Activated effector memory CD4-positive, alpha-beta T cell treated with anti-CD3 and anti-CD28 coated beads, Interleukin-2, amount 50 U/mL, for 16 hours (primary cell): ENCODE results near the gene MRPL18.
"Not testable (repeated sequence)": the region's sequence is repeated elsewhere in the genome, so short reads cannot be mapped to it uniquely, and the experiment has no call there.

Experiments used
- DNase-seq: peaks from one replicate; pipeline ENCODE4 v3.0.0-alpha.2; 2020

Gene MRPL18

GRCh38 chr6:159790149-159790955, at the start of gene MRPL18:
TSS of gene MRPL18 (plus strand) at chr6:159790467. CDS start at chr6:159790588, 121 bp downstream.
- DNase-seq = peak; percentile 95

GRCh38 chr6:159742165-159742564, 48.1 kb upstream of the MRPL18 start:
- no peak for DNase-seq

- DNase-seq = no peak
Observed at GRCh38 chr6:159745081-159745480, 45.2 kb upstream of the MRPL18 start.

GRCh38 chr6:159746759-159747158, 43.5 kb upstream of the MRPL18 start:
- no peak for DNase-seq

- DNase-seq = not testable (repeated sequence)
Observed at GRCh38 chr6:159748127-159748526, 42.1 kb upstream of the MRPL18 start.

DNA sequence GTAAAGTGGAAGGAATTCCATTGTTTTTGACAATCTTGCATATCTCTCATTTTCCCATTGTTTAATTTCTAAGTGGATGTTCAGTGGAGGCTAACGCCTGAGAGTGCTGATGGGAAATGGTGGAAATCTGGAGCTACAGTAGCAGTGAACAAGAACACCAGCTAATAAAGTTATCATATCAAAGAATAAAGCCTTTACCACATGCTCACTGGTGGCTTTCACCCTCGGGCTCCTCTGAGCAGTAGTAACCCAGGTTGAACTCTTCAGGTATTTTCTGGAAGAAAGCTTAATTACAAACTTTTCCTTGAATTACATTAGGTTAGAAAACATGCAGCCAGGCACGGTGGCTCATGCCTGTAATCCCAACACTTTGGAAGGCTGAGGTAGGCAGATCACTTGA, 38.8 kb upstream of the MRPL18 start:
- DNase-seq = no peak

- DNase-seq = no peak
Observed at GRCh38 chr6:159753081-159753872, 37.0 kb upstream of the MRPL18 start.

GRCh38 chr6:159754401-159754800, 35.9 kb upstream of the MRPL18 start:
- DNase-seq = no peak

GRCh38 chr6:159754959-159755914, 35.0 kb upstream of the MRPL18 start:
- no peak for DNase-seq

DNA sequence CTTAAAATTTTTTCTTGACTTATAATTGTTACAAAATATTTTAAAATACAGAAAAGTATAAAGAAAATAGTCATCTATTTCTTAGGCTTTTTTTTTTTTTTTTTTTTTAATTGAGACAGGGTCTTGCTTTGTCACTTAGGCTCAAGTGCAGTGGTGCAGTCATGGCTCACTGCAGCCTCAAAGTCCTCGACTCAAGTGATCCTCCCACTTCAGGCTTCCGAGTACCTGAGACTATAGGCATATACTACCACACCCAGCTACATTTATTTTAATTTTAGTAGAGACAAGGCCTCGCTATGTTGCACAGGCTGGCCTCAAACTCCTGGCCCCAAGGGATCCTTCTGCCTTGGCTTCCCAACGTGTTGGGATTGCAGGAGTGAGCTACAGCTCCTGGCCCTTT, 33.8 kb upstream of the MRPL18 start:
- no peak for DNase-seq

- DNase-seq = no peak
Observed at GRCh38 chr6:159758031-159759001, 32.0 kb upstream of the MRPL18 start.

- no peak for DNase-seq
Observed at GRCh38 chr6:159759645-159760044, 30.6 kb upstream of the MRPL18 start.

DNA sequence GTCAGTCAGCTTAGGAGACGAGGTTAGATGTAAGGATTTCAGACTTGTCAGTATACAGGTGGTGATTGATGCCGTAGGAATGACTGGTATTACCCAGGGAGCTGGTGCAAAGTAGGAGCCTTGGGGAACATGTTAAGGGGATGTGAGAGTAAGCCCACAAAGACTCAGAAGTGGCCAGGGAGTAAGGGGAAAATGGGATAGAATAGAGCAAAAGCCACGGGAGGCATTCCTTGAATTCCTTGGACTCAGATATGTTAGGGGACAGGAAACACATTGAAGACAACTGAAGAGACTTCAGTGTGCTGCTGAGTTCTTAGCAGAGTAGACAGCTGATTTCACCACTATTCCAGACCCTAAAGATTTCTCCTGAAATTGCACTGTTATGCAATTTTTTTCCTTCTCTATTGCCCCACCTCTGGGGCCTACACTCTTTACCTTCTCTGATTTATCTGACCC, 29.6 kb upstream of the MRPL18 start:
- DNase-seq = no peak

DNA sequence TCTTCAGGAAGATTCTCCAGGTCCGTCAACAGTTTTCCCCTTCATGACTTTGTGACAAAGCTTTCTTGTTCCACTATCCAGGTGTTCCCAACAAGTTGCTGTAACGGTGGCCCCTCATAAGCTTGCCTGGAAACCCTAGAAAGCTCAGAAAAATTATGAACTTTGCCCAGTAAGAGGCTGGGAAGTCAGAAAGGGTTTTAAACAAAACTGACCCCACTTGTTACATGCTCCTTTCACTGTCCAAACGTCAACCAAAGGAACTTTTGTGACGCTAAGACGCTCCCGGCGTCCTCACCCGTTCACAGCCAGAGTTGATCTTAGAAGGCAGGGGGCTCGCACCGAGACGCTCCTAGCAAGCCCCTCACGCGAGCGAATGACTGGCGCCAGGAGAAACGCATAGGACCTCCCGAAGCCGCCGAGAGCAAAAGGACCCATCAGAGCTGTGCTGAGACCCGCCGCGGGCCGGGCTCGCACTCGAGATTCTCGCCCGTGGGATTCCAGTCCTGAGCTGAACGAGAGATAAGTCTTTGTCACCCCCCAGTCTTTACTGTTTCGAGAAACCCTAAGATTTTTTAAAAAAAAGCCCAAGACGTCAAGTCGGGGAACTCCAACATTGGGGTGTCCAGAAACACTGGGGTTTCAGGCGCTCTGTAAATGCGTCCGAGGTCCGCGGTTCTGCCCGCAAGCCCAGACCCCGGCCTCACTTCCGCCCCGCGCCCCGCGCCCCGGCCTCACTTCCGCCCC, 29.0 kb upstream of the MRPL18 start:
- DNase-seq = no peak

DNA sequence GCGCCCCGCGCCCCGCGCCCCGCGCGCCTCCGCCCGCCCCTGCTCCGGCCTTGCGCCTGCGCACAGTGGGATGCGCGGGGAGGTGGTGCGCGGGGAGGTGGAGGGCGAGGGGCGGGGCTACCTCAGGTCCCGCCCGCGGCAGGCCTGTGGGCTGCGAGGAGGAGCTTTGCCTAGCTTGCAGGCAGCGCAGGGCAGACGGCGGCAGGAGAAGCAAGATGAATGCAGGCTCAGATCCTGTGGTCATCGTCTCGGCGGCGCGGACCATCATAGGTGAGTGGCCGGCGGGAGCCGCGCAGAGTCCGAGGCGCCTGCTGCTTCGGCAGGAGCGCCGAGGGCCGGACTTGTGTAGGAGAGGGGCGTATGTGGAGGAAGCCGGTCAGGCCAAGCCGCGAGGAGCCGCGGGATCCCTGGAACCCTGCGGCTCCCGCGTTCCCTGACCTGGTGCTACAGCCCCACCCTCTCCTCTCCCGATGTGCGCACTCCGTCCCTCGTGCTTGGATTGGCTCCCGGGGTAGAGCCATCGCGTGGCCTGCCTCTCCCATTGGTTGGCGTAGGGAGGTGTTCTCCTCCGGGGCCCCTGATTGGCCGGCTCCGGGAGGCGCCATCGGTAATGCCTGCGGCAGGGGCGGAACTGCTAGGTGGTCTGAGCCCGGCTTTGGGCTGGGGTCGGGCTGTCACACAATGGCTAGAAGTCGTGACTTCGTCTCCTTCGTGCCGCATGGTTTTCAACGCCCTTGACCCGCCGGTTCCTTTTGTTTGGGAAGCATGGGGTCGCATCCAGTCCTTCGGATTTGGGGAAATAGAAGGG, 28.2 kb upstream of the MRPL18 start, which contains the start of gene ACAT2:
ACAT2 (plus strand) TSS at position 173 of the 808 bp plus-strand sequence; CDS start at position 216, 43 bp downstream.
- DNase-seq = peak; percentile 97

GRCh38 chr6:159762681-159763293, 27.5 kb upstream of the MRPL18 start:
- DNase-seq = peak; percentile 77

DNA sequence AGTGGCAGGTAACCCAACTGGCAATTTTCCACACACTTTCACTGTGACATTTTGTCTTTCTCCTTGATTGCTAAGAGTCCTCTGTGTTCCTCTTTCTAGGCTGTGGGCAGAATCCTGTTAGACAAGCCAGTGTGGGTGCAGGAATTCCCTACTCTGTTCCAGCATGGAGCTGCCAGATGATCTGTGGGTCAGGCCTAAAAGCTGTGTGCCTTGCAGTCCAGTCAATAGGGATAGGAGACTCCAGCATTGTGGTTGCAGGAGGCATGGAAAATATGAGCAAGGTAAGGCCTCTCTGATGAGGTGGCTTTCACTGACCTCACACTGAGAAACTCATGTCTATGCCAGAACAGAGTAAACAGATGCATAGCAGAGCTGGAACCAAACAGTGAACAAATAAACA, 23.4 kb upstream of the MRPL18 start:
- no peak for DNase-seq

GRCh38 chr6:159769470-159769869, 20.8 kb upstream of the MRPL18 start:
- DNase-seq = no peak

- DNase-seq = no peak
Observed at GRCh38 chr6:159772196-159772595, 18.1 kb upstream of the MRPL18 start.
